Kidney epithelial cell (primary cell): ENCODE data around the gene STIM1. TPM values are rescaled to one million over a fixed set of nuclear protein-coding genes. Genes with fewer than 3 reads are reported as not detected.
"Not testable (repeated sequence)": the region's sequence is repeated elsewhere in the genome, so short reads cannot be mapped to it uniquely, and the experiment has no call there.

Source experiments
- DNase-seq: peaks from one replicate; pipeline ENCODE4 v3.0.0-alpha.2; 2010; ENCODE audit warnings: low read depth
- H3K27me3 ChIP-seq: 2 replicates; pipeline ENCODE4 v1.6.0; 2011; ENCODE audit warnings: low read length; ENCODE audit not compliant: control insufficient read depth, insufficient read depth
- H3K36me3 ChIP-seq: 2 replicates; pipeline ENCODE4 v1.5.1; 2011; ENCODE audit warnings: low read length; ENCODE audit not compliant: control insufficient read depth, insufficient read depth
- H3K4me3 ChIP-seq: 2 replicates; pipeline ENCODE4 v1.5.1; 2011; ENCODE audit warnings: low read depth, mild to moderate bottlenecking, control low read depth, low read length
- total RNA-seq: library from RNA; depleted of rRNA; stranded (reverse); fragments of >200 nt; gene quantifications from 2 replicates; pipeline ENCODE4 v1.2.3, GENCODE V29; 2015
- TF ChIP-seq, protein P1 (sequence below): IDR thresholded peaks from 2 replicates; pipeline ENCODE4 v1.5.1; 2011; ENCODE audit warnings: mild to moderate bottlenecking, moderate library complexity, low read length, control low read depth, inconsistent platforms; ENCODE audit not compliant: insufficient read depth, poor library complexity, severe bottlenecking

The STIM1 gene
- total RNA-seq, 1 donor from 2014 or later = 25.4 TPM

DNA sequence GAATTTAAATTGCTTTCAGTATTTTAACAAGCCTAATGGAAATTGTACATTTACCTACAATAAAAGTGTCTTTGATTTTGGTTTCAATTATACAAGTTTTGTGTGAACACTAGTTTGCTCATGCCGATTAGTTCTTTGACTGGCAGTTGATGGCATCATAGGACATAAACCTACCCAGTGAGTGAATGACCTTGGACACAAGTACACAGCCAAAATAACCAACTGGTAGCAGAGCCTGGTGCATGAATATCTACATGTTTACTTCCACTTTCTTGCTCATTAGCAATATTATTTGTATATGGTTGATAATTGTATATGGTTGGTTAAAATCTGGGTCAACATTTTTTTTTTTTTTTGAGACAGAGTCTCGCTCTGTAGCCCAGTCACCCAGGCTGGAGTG is 37.8 kb downstream of the STIM1 start:
- Histone ChIP-seq H3K4me3 (no peak overlapping the region), H3K27me3 (no peaks in the 10 kb centered on the region), H3K36me3 (no peaks in the 10 kb centered on the region)
- TF ChIP-seq, protein P1, sequence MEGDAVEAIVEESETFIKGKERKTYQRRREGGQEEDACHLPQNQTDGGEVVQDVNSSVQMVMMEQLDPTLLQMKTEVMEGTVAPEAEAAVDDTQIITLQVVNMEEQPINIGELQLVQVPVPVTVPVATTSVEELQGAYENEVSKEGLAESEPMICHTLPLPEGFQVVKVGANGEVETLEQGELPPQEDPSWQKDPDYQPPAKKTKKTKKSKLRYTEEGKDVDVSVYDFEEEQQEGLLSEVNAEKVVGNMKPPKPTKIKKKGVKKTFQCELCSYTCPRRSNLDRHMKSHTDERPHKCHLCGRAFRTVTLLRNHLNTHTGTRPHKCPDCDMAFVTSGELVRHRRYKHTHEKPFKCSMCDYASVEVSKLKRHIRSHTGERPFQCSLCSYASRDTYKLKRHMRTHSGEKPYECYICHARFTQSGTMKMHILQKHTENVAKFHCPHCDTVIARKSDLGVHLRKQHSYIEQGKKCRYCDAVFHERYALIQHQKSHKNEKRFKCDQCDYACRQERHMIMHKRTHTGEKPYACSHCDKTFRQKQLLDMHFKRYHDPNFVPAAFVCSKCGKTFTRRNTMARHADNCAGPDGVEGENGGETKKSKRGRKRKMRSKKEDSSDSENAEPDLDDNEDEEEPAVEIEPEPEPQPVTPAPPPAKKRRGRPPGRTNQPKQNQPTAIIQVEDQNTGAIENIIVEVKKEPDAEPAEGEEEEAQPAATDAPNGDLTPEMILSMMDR = no peak
- no peak for DNase-seq

- H3K4me3 ChIP-seq = no peak overlapping the region
- TF ChIP-seq, protein P1 = no peak
- no peaks in the 10 kb centered on the region for H3K27me3 ChIP-seq
- no peak for DNase-seq
- H3K36me3 ChIP-seq = no peaks in the 10 kb centered on the region
These were observed 38.8 kb downstream of the STIM1 start for GRCh38 chr11:3894128-3894731.

DNA sequence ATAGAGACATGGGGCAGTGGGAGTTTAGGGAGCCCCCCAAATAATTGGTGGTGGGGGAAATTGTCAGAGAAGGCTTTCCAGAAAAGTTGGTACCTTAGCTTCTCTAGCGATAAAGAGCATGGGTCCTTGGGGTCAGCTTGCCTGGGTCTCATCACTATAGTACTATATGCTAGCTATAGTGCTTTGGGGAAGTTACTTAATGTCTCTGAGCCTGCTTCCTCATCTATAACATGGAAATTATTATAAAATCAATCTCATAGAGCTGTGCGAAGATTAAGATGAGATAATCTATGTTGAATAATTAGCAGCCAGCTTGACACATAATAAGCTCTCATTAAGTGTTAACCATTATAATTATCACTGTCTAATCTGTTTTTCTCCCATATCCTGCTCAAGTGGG is 41.2 kb downstream of the STIM1 start:
- no peaks in the 10 kb centered on the region for H3K36me3 ChIP-seq
- no peak for DNase-seq
- no peaks in the 10 kb centered on the region for H3K27me3 ChIP-seq
- H3K4me3 ChIP-seq = no peak overlapping the region
- TF ChIP-seq, protein P1 = no peak

DNA sequence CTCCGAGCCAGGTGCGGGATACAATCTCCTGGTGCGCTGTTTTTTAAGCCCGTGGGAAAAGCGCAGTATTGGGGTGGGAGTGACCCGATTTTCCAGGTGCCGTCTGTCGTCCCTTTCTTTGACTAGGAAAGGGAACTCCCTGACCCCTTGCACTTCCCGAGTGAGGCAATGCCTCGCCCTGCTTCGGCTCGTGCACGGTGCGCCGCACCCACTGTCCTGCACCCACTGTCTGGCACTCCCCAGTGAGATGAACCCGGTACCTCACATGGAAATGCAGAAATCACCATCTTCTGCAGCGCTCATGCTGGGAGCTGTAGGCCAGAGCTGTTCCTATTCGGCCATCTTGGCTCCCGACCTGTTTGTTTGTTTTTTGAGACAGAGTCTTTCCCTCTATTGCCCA is 44.8 kb downstream of the STIM1 start:
- not testable (repeated sequence) for H3K36me3 ChIP-seq, H3K4me3 ChIP-seq, H3K27me3 ChIP-seq, DNase-seq

DNA sequence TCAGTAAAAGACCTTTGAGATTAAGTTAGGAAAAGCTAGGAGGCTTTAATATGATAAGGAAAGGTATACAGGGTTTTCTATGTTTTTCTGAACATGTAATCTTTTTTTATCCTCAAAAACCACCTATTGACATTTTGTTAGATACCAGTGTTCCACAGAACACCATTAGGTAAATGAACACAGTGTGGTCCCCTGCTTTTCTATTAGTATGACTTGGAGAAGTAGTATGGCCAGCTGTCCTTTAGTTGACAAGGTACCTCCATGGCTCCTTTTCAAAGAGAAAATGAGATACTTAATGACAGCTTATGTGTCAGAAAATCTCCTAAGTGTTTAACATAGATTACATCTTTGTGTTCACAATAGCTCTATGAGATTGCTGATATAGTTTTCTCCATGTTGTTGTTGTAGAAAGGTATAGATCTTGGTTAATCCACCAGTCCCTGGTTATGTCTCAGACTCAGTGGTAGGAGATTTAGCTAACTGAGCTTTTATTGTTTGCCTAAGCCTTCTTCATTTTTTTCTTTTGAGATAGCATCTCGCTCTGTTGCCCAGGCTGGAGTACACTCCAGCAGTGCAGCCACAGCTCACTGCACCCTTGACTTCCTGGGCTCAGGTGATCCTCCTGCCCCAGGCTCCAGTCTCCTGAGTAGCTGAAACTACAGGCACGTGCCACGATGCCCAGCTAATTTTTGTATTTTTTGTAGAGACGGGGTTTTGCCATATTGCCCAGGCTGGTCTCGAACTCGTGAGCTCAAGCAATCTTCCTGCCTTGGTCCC is 46.0 kb downstream of the STIM1 start:
- Histone ChIP-seq H3K27me3 (no peaks in the 10 kb centered on the region), H3K4me3 (no peak overlapping the region), H3K36me3 (no peaks in the 10 kb centered on the region)
- DNase-seq = no peak
- TF ChIP-seq, protein P1 = no peak

GRCh38 chr11:3902441-3902840 is 47.0 kb downstream of the STIM1 start:
- H3K27me3 ChIP-seq = no peaks in the 10 kb centered on the region
- TF ChIP-seq, protein P1 = no peak
- H3K36me3 ChIP-seq = no peaks in the 10 kb centered on the region
- no peak overlapping the region for H3K4me3 ChIP-seq
- DNase-seq = no peak
